Panc1 (cell line): ENCODE results near the gene CAV3. TPM values are rescaled to one million over a fixed set of nuclear protein-coding genes. Genes with fewer than 3 reads are reported as not detected.

Source experiments
- ATAC-seq: fragments of 200-7000 bp; cut with Tn5 transposase; 2 replicates; pipeline ENCODE4 v1.9.1; 2020; ENCODE audit warnings: mild to moderate bottlenecking, moderate library complexity
- BruUV-seq: library from RNA; stranded (reverse); fragments of 400-500 nt; replicated peaks from 2 replicates; lab custom pipeline; 2021; lab: Mats Ljungman, UMichigan
- CTCF ChIA-PET: fragments of 300-600 bp; sonication (Branson Sonifier 250); formaldehyde crosslinking; loops from one replicate; lab custom pipeline; 2022; ENCODE audit warnings: antibody characterized with exemption; lab: Charles Lee
- POLR2A ChIA-PET: fragments of 300-600 bp; sonication (Branson Sonifier 250); formaldehyde crosslinking; loops from one replicate; lab custom pipeline; 2022; ENCODE audit warnings: antibody characterized with exemption; lab: Charles Lee
- DNase-seq: peaks from one replicate; pipeline ENCODE4 v3.0.0-alpha.2; 2010; ENCODE audit warnings: low read depth, low spot score
- H3K27ac ChIP-seq: 2 replicates; pipeline ENCODE4 v1.5.1; 2011; ENCODE audit warnings: mild to moderate bottlenecking, low read length, inconsistent platforms
- H3K27me3 ChIP-seq: fragments of 200-500 bp; sonication (Bioruptor generic); 2 replicates; pipeline ENCODE4 v1.6.0; 2014; ENCODE audit warnings: low read length, inconsistent platforms; ENCODE audit not compliant: control insufficient read depth, insufficient read depth
- H3K36me3 ChIP-seq: fragments of 200-500 bp; sonication (Bioruptor generic); 2 replicates; pipeline ENCODE4 v1.5.1; 2014; ENCODE audit warnings: inconsistent platforms, mild to moderate bottlenecking, low read length, moderate library complexity; ENCODE audit not compliant: control insufficient read depth, insufficient read depth
- H3K4me1 ChIP-seq: 2 replicates; pipeline ENCODE4 v1.5.1; 2011; ENCODE audit warnings: inconsistent platforms, mild to moderate bottlenecking, low read length, moderate library complexity; ENCODE audit not compliant: control insufficient read depth, insufficient read depth
- H3K4me3 ChIP-seq, 2 experiments: 2 replicates each; pipeline ENCODE4 v1.5.1; 2011 to 2012; ENCODE audit warnings: low read depth in 2 of 2, low read length in 2 of 2, mild to moderate bottlenecking in 2 of 2, inconsistent platforms in 1 of 2, moderate library complexity in 1 of 2
- H3K9me3 ChIP-seq: fragments of 200-500 bp; sonication (Bioruptor generic); 2 replicates; pipeline ENCODE4 v1.5.1; 2014; ENCODE audit warnings: low read depth, mild to moderate bottlenecking, inconsistent platforms, low read length, moderate library complexity; ENCODE audit not compliant: control insufficient read depth, insufficient read depth
- POLR2AphosphoS5 ChIP-seq: IDR thresholded peaks from 2 replicates; pipeline ENCODE4 v1.6.1; 2012; ENCODE audit warnings: mild to moderate bottlenecking, low read depth, low read length, moderate library complexity
- SIN3A ChIP-seq: IDR thresholded peaks from 2 replicates; pipeline ENCODE4 v1.6.1; 2012; ENCODE audit warnings: low read depth, mild to moderate bottlenecking, low read length, moderate library complexity, borderline replicate concordance; ENCODE audit not compliant: insufficient read depth
- TCF7L2 ChIP-seq: IDR thresholded peaks from 2 replicates; pipeline ENCODE4 v1.6.1; 2011; ENCODE audit warnings: mild to moderate bottlenecking, low read depth, low read length, inconsistent platforms
- in situ Hi-C: cut with HindIII; loops from 2 replicates; pipeline ENCODE4 v1.10.0; 2016; ENCODE audit warnings: low sequenced_read_pairs, low pct_unique_long_range_greater_than_20kb
- intact Hi-C: fragments of 100-400 bp; cut with micrococcal nuclease; formaldehyde crosslinking; loops from one replicate; pipeline ENCODE4 v1.10.0; 2022; ENCODE audit not compliant: unreplicated experiment
- total RNA-seq: library from RNA; stranded (reverse); gene quantifications from one replicate; pipeline ENCODE4 v1.2.1, GENCODE V29; 2021; ENCODE audit not compliant: unreplicated experiment
- TF ChIP-seq, protein P1 (sequence below): fragments of 450-650 bp; IDR thresholded peaks from 2 replicates; pipeline ENCODE4 v1.5.1; 2017; ENCODE audit warnings: mild to moderate bottlenecking
- TF ChIP-seq, protein P2 (sequence below), 2 experiments: IDR thresholded peaks; 2 replicates each; pipeline ENCODE4 v1.6.1; 2011 to 2012; ENCODE audit warnings: low read depth in 2 of 2, control low read depth in 1 of 2, low read length in 1 of 2, mild to moderate bottlenecking in 1 of 2, moderate library complexity in 1 of 2; ENCODE audit not compliant: insufficient read depth in 1 of 2

Gene CAV3
- total RNA-seq, 1 experiment from 2014 or later, result not detected

DNA sequence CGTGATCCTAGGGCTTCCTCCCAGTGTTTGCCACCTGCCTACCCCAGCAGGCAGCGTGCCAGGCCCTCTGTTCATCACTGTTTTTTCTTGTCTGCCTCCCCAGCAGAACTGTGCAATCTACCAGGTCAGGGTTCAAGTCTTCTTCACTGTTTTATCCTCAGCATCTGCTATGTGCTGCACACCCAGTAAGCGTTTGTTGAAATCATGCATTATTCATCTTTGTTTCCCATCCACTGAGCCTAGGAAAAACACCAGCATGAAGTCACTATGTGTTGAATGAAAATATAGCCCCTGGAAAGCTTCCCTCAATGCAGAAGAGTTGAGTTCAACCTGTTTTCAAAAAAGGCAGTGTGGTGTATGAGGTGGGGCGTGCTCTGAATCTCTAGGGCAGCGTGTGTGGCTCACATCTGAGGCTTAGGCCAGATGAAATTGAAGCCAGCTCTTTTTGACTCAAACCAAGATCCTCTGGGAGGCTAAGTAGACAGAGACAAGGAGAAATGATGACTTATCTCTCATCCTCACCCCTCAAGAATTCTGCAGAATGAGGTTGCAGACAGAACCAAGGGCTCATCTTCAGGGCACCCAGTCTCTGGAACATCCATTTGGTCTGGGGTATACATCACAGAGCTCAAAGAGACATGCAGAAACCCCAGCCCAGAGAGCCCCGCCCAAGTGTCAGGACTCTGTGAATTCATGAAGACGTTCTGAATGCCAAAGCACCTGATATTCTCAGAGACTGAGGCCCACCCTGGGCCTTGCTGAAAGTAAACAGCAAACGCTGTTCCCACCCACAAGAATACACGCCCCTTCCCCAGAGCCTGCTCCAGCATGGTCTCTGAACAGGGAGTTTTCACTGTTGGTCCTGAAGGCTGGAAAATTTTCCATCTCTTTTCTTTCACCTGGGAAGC is 5.7 kb upstream of the CAV3 start:
- no peak for DNase-seq
- in situ Hi-C loops (no loop called here), intact Hi-C loops (no loop called here)
- Histone ChIP-seq H3K36me3 (no peaks in the 10 kb centered on the region), H3K27ac (no peak overlapping the region), H3K4me1 (no peaks in the 10 kb centered on the region), H3K9me3 (no peaks in the 10 kb centered on the region), H3K27me3 (no peaks in the 10 kb centered on the region), H3K4me3 (no peak overlapping the region)
- ChIA-PET POLR2A (interaction anchor here (0.7 kb wide), 1 partner anchor 92 kb away, joined by 7 read pairs; no protein-coding TSS in a partner anchor), CTCF (no interaction called here)
- ATAC-seq, result no peak
- BruUV-seq, result no TSS peak
- TF ChIP-seq, protein P1, sequence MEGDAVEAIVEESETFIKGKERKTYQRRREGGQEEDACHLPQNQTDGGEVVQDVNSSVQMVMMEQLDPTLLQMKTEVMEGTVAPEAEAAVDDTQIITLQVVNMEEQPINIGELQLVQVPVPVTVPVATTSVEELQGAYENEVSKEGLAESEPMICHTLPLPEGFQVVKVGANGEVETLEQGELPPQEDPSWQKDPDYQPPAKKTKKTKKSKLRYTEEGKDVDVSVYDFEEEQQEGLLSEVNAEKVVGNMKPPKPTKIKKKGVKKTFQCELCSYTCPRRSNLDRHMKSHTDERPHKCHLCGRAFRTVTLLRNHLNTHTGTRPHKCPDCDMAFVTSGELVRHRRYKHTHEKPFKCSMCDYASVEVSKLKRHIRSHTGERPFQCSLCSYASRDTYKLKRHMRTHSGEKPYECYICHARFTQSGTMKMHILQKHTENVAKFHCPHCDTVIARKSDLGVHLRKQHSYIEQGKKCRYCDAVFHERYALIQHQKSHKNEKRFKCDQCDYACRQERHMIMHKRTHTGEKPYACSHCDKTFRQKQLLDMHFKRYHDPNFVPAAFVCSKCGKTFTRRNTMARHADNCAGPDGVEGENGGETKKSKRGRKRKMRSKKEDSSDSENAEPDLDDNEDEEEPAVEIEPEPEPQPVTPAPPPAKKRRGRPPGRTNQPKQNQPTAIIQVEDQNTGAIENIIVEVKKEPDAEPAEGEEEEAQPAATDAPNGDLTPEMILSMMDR, result no peak
- TF ChIP-seq, protein P2, sequence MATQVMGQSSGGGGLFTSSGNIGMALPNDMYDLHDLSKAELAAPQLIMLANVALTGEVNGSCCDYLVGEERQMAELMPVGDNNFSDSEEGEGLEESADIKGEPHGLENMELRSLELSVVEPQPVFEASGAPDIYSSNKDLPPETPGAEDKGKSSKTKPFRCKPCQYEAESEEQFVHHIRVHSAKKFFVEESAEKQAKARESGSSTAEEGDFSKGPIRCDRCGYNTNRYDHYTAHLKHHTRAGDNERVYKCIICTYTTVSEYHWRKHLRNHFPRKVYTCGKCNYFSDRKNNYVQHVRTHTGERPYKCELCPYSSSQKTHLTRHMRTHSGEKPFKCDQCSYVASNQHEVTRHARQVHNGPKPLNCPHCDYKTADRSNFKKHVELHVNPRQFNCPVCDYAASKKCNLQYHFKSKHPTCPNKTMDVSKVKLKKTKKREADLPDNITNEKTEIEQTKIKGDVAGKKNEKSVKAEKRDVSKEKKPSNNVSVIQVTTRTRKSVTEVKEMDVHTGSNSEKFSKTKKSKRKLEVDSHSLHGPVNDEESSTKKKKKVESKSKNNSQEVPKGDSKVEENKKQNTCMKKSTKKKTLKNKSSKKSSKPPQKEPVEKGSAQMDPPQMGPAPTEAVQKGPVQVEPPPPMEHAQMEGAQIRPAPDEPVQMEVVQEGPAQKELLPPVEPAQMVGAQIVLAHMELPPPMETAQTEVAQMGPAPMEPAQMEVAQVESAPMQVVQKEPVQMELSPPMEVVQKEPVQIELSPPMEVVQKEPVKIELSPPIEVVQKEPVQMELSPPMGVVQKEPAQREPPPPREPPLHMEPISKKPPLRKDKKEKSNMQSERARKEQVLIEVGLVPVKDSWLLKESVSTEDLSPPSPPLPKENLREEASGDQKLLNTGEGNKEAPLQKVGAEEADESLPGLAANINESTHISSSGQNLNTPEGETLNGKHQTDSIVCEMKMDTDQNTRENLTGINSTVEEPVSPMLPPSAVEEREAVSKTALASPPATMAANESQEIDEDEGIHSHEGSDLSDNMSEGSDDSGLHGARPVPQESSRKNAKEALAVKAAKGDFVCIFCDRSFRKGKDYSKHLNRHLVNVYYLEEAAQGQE (IDR thresholded peaks at IDR 0.05; ENCODE audit: insufficient read depth in 1 of 2, low read depth in 2 of 2, low read length in 1 of 2), result no peak
- no peak for TF ChIP-seq TCF7L2
- no peak for TF ChIP-seq SIN3A
- TF ChIP-seq POLR2AphosphoS5, result no peak

DNA sequence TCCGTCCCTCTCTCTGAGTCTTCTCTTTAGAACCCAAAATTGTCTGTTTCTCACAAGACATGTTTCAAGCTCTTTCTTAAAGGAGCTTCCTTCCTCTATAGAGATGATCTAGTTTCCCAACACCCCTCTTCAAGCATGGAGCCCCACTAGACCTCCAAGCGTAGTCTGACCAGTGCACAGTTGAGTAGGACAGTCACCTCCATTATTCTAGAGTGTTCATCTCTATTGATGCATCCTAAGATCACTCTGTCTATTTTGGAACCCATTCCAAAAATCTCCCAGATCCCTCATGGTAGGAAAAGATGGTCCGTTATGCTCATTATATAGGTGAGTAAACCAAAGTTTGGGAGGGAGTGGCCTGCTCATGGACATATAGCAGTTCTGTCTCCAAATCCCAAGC is 4.1 kb upstream of the CAV3 start:
- Histone ChIP-seq H3K27me3 (no peaks in the 10 kb centered on the region), H3K27ac (no peak overlapping the region), H3K4me1 (no peaks in the 10 kb centered on the region), H3K9me3 (no peaks in the 10 kb centered on the region), H3K36me3 (no peaks in the 10 kb centered on the region), H3K4me3 (no peak overlapping the region)
- ChIA-PET POLR2A (no interaction called here), CTCF (no interaction called here)
- in situ Hi-C loops (no loop called here), intact Hi-C loops (no loop called here)
- ATAC-seq, result no peak
- BruUV-seq, result no TSS peak
- DNase-seq, result no peak
- TF ChIP-seq, protein P2 (IDR thresholded peaks at IDR 0.05; ENCODE audit: insufficient read depth in 1 of 2, low read depth in 2 of 2, low read length in 1 of 2), result no peak
- TF ChIP-seq, protein P1, result no peak
- TF ChIP-seq TCF7L2 (no peak), POLR2AphosphoS5 (no peak), SIN3A (no peak)
